HepG2 (cell line): Measurements from ENCODE around the gene CBX2. TPM values are rescaled to one million over a fixed set of nuclear protein-coding genes. Genes with fewer than 3 reads are reported as not detected.
A peak's percentile ranks its signal among the peaks of the same experiment; 100 is the strongest.

Experiments used
- AKNA ChIP-seq: sonication (generic); formaldehyde crosslinking; IDR thresholded peaks from 2 replicates; pipeline ENCODE4 v1.4.0; 2020; ENCODE audit warnings: missing genetic modification reagents, borderline replicate concordance
- CHD2 ChIP-seq: IDR thresholded peaks from 2 replicates; pipeline ENCODE4 v1.6.1; 2011; ENCODE audit warnings: low read depth, low read length, improper control_type of control experiment
- HDAC6 ChIP-seq: fragments of 200-600 bp; sonication (generic); IDR thresholded peaks from 2 replicates; pipeline ENCODE4 v1.7.0; 2017; ENCODE audit warnings: mild to moderate bottlenecking, antibody characterized with exemption, low read length, low read depth
- KIAA2018 ChIP-seq: sonication (generic); formaldehyde crosslinking; IDR thresholded peaks from 2 replicates; pipeline ENCODE4 v1.5.0; 2020; ENCODE audit warnings: mild to moderate bottlenecking, missing genetic modification reagents, borderline replicate concordance
- MYPOP ChIP-seq: sonication (generic); formaldehyde crosslinking; IDR thresholded peaks from 2 replicates; pipeline ENCODE4 v1.8.1; 2023; ENCODE audit warnings: mild to moderate bottlenecking, moderate library complexity, missing genetic modification reagents
- PCBP2 ChIP-seq: fragments of 200-400 bp; formaldehyde crosslinking; optimal IDR thresholded peaks from 2 replicates; pipeline ENCODE3; 2018; ENCODE audit warnings: low read length, low read depth; ENCODE audit not compliant: poor library complexity, severe bottlenecking
- ZFP62 ChIP-seq: sonication (generic); formaldehyde crosslinking; IDR thresholded peaks from 2 replicates; pipeline ENCODE4 v1.4.0; 2020; ENCODE audit warnings: missing genetic modification reagents
- ZNF329 ChIP-seq: sonication (generic); formaldehyde crosslinking; IDR thresholded peaks from 2 replicates; pipeline ENCODE4 v1.9.0; 2021; ENCODE audit warnings: low read depth, mild to moderate bottlenecking, missing genetic modification reagents
- ZNF446 ChIP-seq: sonication (generic); formaldehyde crosslinking; IDR thresholded peaks from 2 replicates; pipeline ENCODE4 v1.5.0; 2020; ENCODE audit warnings: mild to moderate bottlenecking, missing genetic modification reagents
- ZNF766 ChIP-seq: sonication (generic); formaldehyde crosslinking; IDR thresholded peaks from 2 replicates; pipeline ENCODE4 v1.5.0; 2020; ENCODE audit warnings: missing genetic modification reagents, borderline replicate concordance
- polyA plus RNA-seq, 8 experiments: library from polyadenylated mRNA; depleted of rRNA in 3 of 8; stranded (reverse) in 7 of 8; unstranded in 1 of 8; fragments of >200 nt; fragmentation: Illumina TruSeq in 4 of 8; extraction: Trizol in 4 of 8; gene quantifications; 2 replicates each; pipeline versions ENCODE4 v1.2.1 to v1.2.3, GENCODE V29; 2011 to 2016; ENCODE audit warnings: low read depth in 4 of 8, missing spikeins in 1 of 8, mixed read lengths in 1 of 8; ENCODE audit not compliant: insufficient read depth in 1 of 8
- total RNA-seq, 5 experiments: library from RNA; depleted of rRNA; stranded (reverse); fragments of >200 nt; fragmentation: Illumina TruSeq; extraction: Trizol; gene quantifications; 2 replicates each; pipeline ENCODE4 v1.2.3, GENCODE V29; 2016; ENCODE audit warnings: low read depth in 1 of 5

CBX2 gene
- total and polyA plus RNA-seq, 2 of the 13 experiments (the other 11 are each of a cell fraction or from before 2014, with no cell fraction given), result 14.5 to 31.1 TPM

- TF ChIP-seq PCBP2, result no peak
- TF ChIP-seq KIAA2018, result no peak
- no peak for TF ChIP-seq HDAC6
- TF ChIP-seq ZFP62 (CRISPR knock-in tag), result no peak
- no peak for TF ChIP-seq AKNA (CRISPR knock-in tag)
- TF ChIP-seq CHD2, result no peak
- TF ChIP-seq ZNF766 (CRISPR knock-in tag), result peak; percentile 76; the same call in 1 of the 2 replicates
- TF ChIP-seq MYPOP (CRISPR knock-in tag), result peak; percentile 73; the same call in 1 of the 2 replicates
- no peak for TF ChIP-seq ZNF329
- TF ChIP-seq ZNF446 (CRISPR knock-in tag), result no peak
These were observed 36.0 kb upstream of the CBX2 start (continued) for GRCh38 chr17:79741751-79742588.
